Cardiac fibroblast (primary cell): ENCODE results near the gene GRIK1.

ENCODE experiments used
- DNase-seq, 2 donors: peaks; one replicate each; pipeline versions ENCODE4 v3.0.0 to v3.0.0-alpha.2; 2010; ENCODE audit warnings: low read depth in 2 of 2
- H3K4me3 ChIP-seq, 2 donors: replicated peaks in 1 of 2; 1 replicate in 1 of 2; 2 replicates in 1 of 2; pipeline ENCODE4 v1.5.1; 2011; ENCODE audit warnings: low read depth in 2 of 2, low read length in 2 of 2, mild to moderate bottlenecking in 2 of 2, moderate library complexity in 1 of 2
- TF ChIP-seq, protein P1 (sequence below): IDR thresholded peaks from one replicate; pipeline ENCODE4 v1.5.1; 2011; ENCODE audit warnings: low read depth, mild to moderate bottlenecking, low read length, inconsistent platforms

GRIK1 gene

DNA sequence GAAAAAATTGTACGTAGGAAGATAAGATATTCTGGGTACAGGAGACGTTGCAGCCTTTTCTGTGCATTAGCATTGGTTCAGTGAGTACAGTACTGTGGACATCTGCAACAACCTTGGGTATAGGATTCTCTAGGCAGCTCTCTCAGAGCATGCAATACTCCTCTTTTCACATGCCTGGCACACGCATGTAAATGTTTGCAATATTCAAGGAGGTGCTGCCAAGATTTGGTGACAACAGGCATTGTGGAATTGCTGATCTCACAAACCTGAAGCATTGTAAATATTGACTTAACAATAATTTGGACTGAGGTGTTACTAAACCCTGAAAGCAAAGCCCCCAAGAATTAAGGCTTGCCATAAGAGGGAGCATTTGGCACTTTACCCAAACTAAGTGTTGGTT lies 126.8 kb downstream of the GRIK1 start:
- H3K4me3 ChIP-seq = no peak overlapping the region
- TF ChIP-seq, protein P1, sequence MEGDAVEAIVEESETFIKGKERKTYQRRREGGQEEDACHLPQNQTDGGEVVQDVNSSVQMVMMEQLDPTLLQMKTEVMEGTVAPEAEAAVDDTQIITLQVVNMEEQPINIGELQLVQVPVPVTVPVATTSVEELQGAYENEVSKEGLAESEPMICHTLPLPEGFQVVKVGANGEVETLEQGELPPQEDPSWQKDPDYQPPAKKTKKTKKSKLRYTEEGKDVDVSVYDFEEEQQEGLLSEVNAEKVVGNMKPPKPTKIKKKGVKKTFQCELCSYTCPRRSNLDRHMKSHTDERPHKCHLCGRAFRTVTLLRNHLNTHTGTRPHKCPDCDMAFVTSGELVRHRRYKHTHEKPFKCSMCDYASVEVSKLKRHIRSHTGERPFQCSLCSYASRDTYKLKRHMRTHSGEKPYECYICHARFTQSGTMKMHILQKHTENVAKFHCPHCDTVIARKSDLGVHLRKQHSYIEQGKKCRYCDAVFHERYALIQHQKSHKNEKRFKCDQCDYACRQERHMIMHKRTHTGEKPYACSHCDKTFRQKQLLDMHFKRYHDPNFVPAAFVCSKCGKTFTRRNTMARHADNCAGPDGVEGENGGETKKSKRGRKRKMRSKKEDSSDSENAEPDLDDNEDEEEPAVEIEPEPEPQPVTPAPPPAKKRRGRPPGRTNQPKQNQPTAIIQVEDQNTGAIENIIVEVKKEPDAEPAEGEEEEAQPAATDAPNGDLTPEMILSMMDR = no peak
- DNase-seq = no peak

- no peak overlapping the region for H3K4me3 ChIP-seq
- DNase-seq = no peak
- TF ChIP-seq, protein P1 = no peak
Observed at GRCh38 chr21:29810871-29811270, 128.9 kb downstream of the GRIK1 start.

GRCh38 chr21:29808153-29808552 lies 131.6 kb downstream of the GRIK1 start:
- no peak overlapping the region for H3K4me3 ChIP-seq
- no peak for DNase-seq
- TF ChIP-seq, protein P1 = no peak

DNA sequence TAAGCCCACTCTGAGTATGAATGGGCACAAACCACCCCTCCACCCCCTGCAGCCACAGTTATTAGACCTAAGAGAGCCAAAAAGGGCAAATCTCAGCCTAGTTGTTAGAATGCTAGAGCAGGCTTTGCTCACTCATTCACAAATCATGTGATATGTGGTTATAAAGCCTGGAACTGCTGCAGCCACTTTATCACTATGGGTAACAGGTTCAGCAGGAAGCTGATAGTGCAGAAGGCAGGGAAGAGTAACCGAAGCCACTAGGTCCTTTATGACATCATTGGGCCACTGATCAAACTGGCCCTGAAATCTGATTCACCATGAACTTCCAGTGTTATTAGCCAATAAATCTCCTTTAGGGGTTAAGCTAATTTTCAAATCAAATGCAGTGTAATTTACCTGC lies 134.7 kb downstream of the GRIK1 start:
- TF ChIP-seq, protein P1 = no peak
- no peak for DNase-seq
- no peak overlapping the region for H3K4me3 ChIP-seq

- TF ChIP-seq, protein P1 = no peak
- no peak for DNase-seq
- H3K4me3 ChIP-seq = no peak overlapping the region
Observed at GRCh38 chr21:29803191-29803590, 136.6 kb downstream of the GRIK1 start.

DNA sequence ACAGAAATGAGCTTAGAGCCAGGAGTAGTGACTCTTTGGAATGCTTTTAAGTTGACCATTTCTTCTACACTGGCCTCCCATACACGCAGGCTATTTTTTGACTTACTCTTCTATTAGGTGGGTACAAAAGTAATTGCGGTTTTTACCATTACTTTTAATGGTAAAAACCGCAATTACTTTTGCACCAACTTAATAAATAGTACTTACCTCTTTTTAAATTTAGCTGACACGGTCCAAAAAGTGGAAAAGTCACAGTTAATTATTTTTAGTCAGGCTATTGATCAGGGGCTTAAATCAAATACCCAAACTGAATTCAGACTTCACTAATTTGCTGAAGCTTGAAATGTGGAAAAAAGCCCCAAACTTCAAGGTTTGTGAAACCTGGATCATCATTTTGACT lies 138.7 kb downstream of the GRIK1 start:
- H3K4me3 ChIP-seq = no peak overlapping the region
- no peak for DNase-seq
- TF ChIP-seq, protein P1 = no peak

DNA sequence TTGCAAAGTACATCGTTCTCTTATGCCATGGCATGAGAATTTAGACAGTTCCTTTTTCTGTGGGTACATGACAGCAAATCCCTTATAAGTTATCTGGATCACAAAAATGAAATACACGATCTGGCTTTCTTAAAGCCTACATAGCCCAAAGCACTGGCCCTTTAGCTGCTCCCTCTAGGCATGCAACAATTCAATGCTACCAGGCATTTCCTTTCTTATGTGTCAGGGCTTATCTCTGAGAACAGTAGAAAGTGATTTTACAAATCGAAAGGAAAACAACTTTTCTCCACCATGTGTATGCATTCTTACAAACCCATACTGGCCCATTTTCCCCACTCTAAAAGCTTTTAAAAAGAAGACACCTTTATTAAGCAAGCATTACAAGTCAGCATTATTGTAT lies 139.7 kb downstream of the GRIK1 start:
- DNase-seq = no peak
- TF ChIP-seq, protein P1 = no peak
- no peak overlapping the region for H3K4me3 ChIP-seq
